Cardiac muscle cell (in vitro differentiated cells and primary cell): ENCODE results near the gene DUSP7. TPM values are rescaled to one million over a fixed set of nuclear protein-coding genes. Genes with fewer than 3 reads are reported as not detected.

Experiments used
- DNase-seq, 2 donors: peaks; one replicate each; pipeline versions ENCODE4 v3.0.0 to v3.0.0-alpha.2; 2010 to 2017; ENCODE audit warnings: low read depth in 1 of 2, low spot score in 1 of 2
- H3K27ac ChIP-seq: fragments of 200-600 bp; sonication (generic); 2 replicates; pipeline ENCODE4 v1.5.1; 2016
- H3K27me3 ChIP-seq: fragments of 200-600 bp; sonication (generic); 2 replicates; pipeline ENCODE4 v1.6.0; 2016; ENCODE audit warnings: control low read depth
- H3K36me3 ChIP-seq: fragments of 200-600 bp; sonication (generic); 2 replicates; pipeline ENCODE4 v1.5.1; 2016; ENCODE audit warnings: control low read depth
- H3K4me1 ChIP-seq: fragments of 200-600 bp; sonication (generic); 2 replicates; pipeline ENCODE4 v1.8.1; 2017; ENCODE audit warnings: low read depth, mild to moderate bottlenecking, mixed run types
- H3K4me3 ChIP-seq: fragments of 200-600 bp; sonication (generic); 2 replicates; pipeline ENCODE4 v1.5.1; 2016; ENCODE audit warnings: mild to moderate bottlenecking
- H3K9me3 ChIP-seq: fragments of 200-600 bp; sonication (generic); 2 replicates; pipeline ENCODE4 v1.5.1; 2017; ENCODE audit warnings: low read depth, mild to moderate bottlenecking, control low read depth
- polyA plus RNA-seq: library from polyadenylated mRNA; unstranded; fragments of >200 nt; fragmentation: Nextera tagmentation; extraction: Ambion mirVana; gene quantifications from 2 replicates; pipeline ENCODE4 v1.2.1, GENCODE V29; 2016
- total RNA-seq: library from RNA; depleted of rRNA; stranded (reverse); fragments of >200 nt; gene quantifications from 2 replicates; pipeline ENCODE4 v1.2.3, GENCODE V29; 2016
- TF ChIP-seq, protein P1 (sequence below): IDR thresholded peaks from 2 replicates; pipeline ENCODE4 v1.5.1; 2012; ENCODE audit warnings: low read depth, mild to moderate bottlenecking, low read length

The DUSP7 gene
- total and polyA plus RNA-seq, 2 experiments from 2014 or later: 7.1 to 39.5 TPM

DNA sequence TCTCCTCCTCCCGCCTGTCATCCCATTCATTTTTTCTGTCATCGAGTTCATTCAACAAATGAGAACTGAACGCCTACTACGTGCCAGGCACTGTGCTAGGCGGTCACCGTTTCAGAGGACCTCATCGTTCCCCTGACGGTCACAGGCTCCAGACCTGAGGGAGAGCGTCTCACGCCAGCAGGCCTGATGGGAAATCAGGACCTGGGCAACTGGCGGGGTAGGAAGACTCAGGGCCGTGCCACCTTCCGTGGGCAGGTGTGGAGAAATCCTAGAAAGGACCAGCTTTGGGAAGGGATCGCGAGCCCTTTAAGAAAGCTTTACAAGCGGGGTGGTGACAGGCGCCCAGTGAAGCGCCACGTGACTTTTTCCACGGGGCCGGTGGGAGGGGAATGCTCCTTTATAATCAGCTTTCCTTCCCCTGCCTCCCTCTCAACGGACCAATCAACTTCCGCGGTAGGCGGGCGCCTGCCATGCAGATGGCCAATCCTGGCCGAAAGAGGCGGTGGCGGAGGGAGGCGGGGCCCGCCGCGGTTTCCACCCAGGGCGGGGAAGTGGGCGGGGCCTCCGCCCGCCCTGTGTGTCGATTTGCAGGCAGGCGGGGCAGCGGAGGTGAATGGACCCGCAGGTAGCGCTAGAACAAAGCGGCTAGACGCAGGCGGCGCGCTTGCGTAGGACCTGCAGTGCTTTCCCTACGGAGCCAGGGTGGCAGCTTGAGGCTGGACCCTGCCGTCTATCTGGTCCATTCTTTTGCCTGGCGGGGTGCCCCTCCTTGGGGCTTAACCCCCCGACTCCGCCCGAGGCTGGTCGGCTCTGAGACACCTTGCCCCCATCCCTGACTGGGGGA, 819 bp upstream of the DUSP7 start:
- TF ChIP-seq, protein P1, sequence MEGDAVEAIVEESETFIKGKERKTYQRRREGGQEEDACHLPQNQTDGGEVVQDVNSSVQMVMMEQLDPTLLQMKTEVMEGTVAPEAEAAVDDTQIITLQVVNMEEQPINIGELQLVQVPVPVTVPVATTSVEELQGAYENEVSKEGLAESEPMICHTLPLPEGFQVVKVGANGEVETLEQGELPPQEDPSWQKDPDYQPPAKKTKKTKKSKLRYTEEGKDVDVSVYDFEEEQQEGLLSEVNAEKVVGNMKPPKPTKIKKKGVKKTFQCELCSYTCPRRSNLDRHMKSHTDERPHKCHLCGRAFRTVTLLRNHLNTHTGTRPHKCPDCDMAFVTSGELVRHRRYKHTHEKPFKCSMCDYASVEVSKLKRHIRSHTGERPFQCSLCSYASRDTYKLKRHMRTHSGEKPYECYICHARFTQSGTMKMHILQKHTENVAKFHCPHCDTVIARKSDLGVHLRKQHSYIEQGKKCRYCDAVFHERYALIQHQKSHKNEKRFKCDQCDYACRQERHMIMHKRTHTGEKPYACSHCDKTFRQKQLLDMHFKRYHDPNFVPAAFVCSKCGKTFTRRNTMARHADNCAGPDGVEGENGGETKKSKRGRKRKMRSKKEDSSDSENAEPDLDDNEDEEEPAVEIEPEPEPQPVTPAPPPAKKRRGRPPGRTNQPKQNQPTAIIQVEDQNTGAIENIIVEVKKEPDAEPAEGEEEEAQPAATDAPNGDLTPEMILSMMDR: no peak
- Histone ChIP-seq H3K4me3 (peak overlapping the region; percentile 36), H3K4me1 (peaks cover 16% of the 10 kb centered on the region), H3K27ac (peak overlapping the region; percentile 77), H3K9me3 (no peaks in the 10 kb centered on the region), H3K36me3 (no peaks in the 10 kb centered on the region), H3K27me3 (no peaks in the 10 kb centered on the region)
- peak; percentile 99 for DNase-seq

DNA sequence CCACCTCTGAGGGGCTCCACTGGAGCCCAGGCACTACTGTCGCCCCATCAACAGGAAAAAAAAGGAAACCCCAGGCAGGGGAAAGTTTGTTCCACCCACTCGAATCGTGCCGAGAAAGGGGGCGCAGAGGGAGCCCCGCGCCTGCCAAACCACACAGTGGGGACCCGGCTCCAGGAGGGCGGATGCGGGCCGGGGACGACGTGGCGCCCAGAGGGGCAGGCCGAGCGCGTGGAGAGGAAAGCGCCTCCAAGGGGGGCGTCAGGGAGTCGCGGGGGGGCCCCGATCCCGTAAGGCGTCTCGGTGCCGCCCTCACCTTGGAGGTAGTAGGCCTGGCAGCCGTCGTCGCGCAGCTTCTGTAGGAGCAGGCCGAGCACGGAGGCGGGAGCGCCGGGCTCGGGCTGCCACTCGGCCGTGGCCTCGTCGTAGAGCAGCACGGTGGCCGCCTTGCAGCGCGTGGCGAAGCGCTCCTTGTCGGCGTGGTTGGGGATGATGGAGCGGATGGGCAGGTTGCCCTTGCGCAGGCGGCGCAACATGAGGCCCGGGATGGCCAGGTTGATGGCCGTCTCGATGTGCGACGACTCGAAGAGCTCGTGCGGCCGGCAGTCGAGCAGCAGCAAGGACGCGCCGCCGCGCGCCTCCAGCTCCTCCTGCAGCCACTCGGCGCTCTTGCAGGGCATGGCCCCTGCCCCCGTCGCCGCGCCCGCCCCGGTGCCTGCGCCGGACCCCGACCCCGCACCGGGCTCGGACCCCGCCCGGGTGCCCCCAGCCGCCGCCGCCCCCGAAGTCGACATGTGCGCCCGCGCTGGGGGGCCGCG, 627 bp downstream of the DUSP7 start:
- Histone ChIP-seq H3K4me1 (peaks cover 16% of the 10 kb centered on the region), H3K36me3 (peaks cover 6% of the 10 kb centered on the region), H3K4me3 (peak overlapping the region; percentile 78), H3K9me3 (no peaks in the 10 kb centered on the region), H3K27me3 (no peaks in the 10 kb centered on the region), H3K27ac (peak overlapping the region; percentile 40)
- peak; percentile 59 to 80 for DNase-seq
- TF ChIP-seq, protein P1: peak; percentile 10

DNA sequence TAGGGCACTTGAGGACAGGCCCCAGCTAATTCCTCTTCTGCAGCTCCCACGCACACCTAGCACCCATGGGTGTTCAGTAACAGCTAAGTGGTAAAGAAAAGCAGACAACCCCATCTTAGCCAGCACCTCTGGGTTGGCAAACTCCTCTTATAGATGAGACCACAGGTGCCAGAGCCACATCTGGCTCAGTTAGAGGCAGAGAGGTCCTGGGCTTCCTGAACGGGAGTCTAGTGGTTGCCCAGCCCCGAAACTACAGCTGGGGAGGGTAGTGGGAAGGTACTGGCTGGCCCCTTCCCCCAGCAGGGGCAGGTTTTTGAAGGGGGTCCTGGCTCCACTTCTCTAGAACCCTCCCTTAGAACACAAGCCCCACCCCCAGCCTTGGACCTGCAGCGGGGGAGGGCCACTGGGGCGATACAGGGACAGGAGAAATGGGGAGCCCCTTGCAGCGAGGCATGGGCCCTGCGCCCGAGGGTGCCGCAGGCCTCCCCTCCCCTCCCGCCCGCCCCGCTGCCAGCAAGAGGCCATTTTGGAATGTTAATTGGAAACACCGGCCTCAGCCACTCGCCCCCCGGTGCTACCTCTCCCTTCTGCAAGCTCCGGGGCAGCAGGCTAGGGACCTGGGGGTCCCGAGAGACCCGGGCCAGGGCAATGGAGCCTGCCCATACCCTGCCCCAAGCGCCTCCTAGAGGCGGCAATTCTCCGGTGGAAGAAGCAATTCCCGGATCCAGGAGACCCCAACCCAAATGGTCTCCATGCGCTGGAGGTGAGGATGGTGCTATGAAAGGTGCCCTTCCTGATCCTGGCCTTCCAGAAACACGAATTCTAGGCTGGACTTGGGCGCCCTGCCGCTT, 1.5 kb downstream of the DUSP7 start:
- peaks cover 16% of the 10 kb centered on the region for H3K4me1 ChIP-seq
- H3K4me3 ChIP-seq: peak overlapping the region; percentile 78
- DNase-seq: peak in 1 of 2 donors; percentile 45
- no peaks in the 10 kb centered on the region for H3K27me3 ChIP-seq
- H3K27ac ChIP-seq: peak overlapping the region; percentile 68
- peaks cover 12% of the 10 kb centered on the region for H3K36me3 ChIP-seq
- H3K9me3 ChIP-seq: no peaks in the 10 kb centered on the region
- TF ChIP-seq, protein P1: peak; percentile 50

DNA sequence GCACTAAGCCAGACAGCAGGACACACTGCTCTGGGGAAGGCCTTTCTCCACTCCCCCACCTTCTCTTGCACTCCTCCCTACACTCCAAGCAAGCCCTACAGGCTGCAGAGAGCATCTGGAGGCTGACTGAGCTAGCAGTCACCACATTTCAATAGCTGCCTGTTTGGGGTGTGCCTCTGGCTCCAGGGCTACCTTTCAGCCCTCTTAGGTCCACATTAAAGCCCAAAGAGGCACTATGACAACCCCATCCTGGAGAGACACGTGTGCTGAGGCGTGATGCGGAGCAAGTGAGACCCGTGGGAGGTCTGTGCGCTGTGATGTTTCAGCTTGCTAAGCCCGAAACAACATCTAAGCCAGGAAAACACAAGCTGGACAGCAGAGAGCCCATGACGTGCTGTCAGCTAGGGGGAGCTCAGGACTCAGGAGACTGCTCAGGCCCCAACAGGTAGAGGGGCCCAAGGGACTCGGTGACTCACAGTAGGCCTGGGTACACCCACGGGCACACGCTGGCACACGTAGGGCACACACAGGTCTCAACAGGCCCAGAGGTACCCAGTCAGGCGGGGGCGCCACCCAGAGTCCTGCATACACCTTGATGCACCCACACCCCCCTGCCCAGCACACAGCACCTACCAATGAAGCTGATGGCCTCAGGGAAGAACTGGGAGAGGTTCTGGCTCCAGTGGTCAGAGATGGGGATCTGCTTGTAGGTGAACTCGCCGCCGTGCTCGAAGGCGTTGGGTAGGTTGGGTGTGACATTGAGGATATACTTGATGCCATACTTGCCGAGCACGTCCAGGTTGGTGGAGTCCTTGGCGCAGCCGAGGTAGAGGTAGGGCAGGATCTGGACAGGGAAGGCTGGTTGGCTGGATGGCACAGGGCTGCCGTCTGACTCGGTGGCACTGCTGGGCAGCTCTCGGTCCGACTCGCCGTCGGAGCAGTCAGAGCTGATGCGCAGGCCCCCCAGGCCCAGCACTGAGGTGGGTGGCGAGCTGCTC, 2.8 kb downstream of the DUSP7 start:
- Histone ChIP-seq H3K27ac (peak overlapping the region; percentile 68), H3K9me3 (no peaks in the 10 kb centered on the region), H3K36me3 (peaks cover 12% of the 10 kb centered on the region), H3K27me3 (no peaks in the 10 kb centered on the region), H3K4me1 (peaks cover 20% of the 10 kb centered on the region), H3K4me3 (no peak overlapping the region)
- DNase-seq: peak in 1 of 2 donors; percentile 36
- TF ChIP-seq, protein P1: peak; percentile 31
